ENCODE measurements around the gene THRB. TPM values are rescaled to one million over a fixed set of nuclear protein-coding genes. Genes with fewer than 3 reads are reported as not detected.

The THRB gene
- total RNA-seq, 2 experiments from 2014 or later, result not detected

- Mint-ChIP-seq H3K36me3 (no peaks in the 10 kb centered on the region), H3K27ac (no peak overlapping the region), H3K4me3 (no peak overlapping the region), H3K27me3 (no peaks in the 10 kb centered on the region), H3K9me3 (no peaks in the 10 kb centered on the region), H3K4me1 (no peaks in the 10 kb centered on the region)
- DNase-seq, result no peak
Observed at GRCh38 chr3:24377218-24377993, 117.2 kb downstream of the THRB start.

- Mint-ChIP-seq H3K27me3 (no peaks in the 10 kb centered on the region), H3K27ac (no peak overlapping the region), H3K4me1 (no peaks in the 10 kb centered on the region), H3K9me3 (no peaks in the 10 kb centered on the region), H3K4me3 (no peak overlapping the region), H3K36me3 (no peaks in the 10 kb centered on the region)
- no peak for DNase-seq
Observed at GRCh38 chr3:24375947-24376384, 118.7 kb downstream of the THRB start.

- no peaks in the 10 kb centered on the region for H3K9me3 Mint-ChIP-seq
- no peaks in the 10 kb centered on the region for H3K27me3 Mint-ChIP-seq
- no peak for DNase-seq
- H3K27ac Mint-ChIP-seq, result no peak overlapping the region
- H3K36me3 Mint-ChIP-seq, result no peaks in the 10 kb centered on the region
- H3K4me3 Mint-ChIP-seq, result no peak overlapping the region
- no peaks in the 10 kb centered on the region for H3K4me1 Mint-ChIP-seq
Observed at GRCh38 chr3:24374801-24375200, 119.8 kb downstream of the THRB start.

- no peak overlapping the region for H3K4me3 Mint-ChIP-seq
- DNase-seq, result no peak
- H3K27ac Mint-ChIP-seq, result no peak overlapping the region
- H3K36me3 Mint-ChIP-seq, result no peaks in the 10 kb centered on the region
- H3K27me3 Mint-ChIP-seq, result no peaks in the 10 kb centered on the region
- H3K9me3 Mint-ChIP-seq, result no peaks in the 10 kb centered on the region
- no peaks in the 10 kb centered on the region for H3K4me1 Mint-ChIP-seq
Observed at GRCh38 chr3:24373198-24373959, 121.3 kb downstream of the THRB start.

- DNase-seq, result no peak
- H3K27ac Mint-ChIP-seq, result no peak overlapping the region
- H3K4me1 Mint-ChIP-seq, result no peaks in the 10 kb centered on the region
- H3K27me3 Mint-ChIP-seq, result no peaks in the 10 kb centered on the region
- no peaks in the 10 kb centered on the region for H3K36me3 Mint-ChIP-seq
- no peaks in the 10 kb centered on the region for H3K9me3 Mint-ChIP-seq
- H3K4me3 Mint-ChIP-seq, result no peak overlapping the region
Observed at GRCh38 chr3:24372559-24373197, 122.0 kb downstream of the THRB start.

- no peaks in the 10 kb centered on the region for H3K36me3 Mint-ChIP-seq
- H3K4me1 Mint-ChIP-seq, result no peaks in the 10 kb centered on the region
- H3K27me3 Mint-ChIP-seq, result no peaks in the 10 kb centered on the region
- H3K4me3 Mint-ChIP-seq, result no peak overlapping the region
- no peak for DNase-seq
- H3K9me3 Mint-ChIP-seq, result no peaks in the 10 kb centered on the region
- no peak overlapping the region for H3K27ac Mint-ChIP-seq
Observed at GRCh38 chr3:24370352-24371090, 124.1 kb downstream of the THRB start.

GRCh38 chr3:24368605-24369004, 126.0 kb downstream of the THRB start:
- Mint-ChIP-seq H3K4me1 (no peaks in the 10 kb centered on the region), H3K9me3 (no peaks in the 10 kb centered on the region), H3K27ac (no peak overlapping the region), H3K27me3 (no peaks in the 10 kb centered on the region), H3K36me3 (no peaks in the 10 kb centered on the region), H3K4me3 (no peak overlapping the region)
- no peak for DNase-seq

GRCh38 chr3:24367664-24368264, 126.9 kb downstream of the THRB start:
- no peaks in the 10 kb centered on the region for H3K36me3 Mint-ChIP-seq
- H3K4me1 Mint-ChIP-seq, result no peaks in the 10 kb centered on the region
- no peaks in the 10 kb centered on the region for H3K27me3 Mint-ChIP-seq
- H3K4me3 Mint-ChIP-seq, result no peak overlapping the region
- no peak overlapping the region for H3K27ac Mint-ChIP-seq
- no peaks in the 10 kb centered on the region for H3K9me3 Mint-ChIP-seq
- no peak for DNase-seq

- H3K27ac Mint-ChIP-seq, result no peak overlapping the region
- H3K9me3 Mint-ChIP-seq, result no peaks in the 10 kb centered on the region
- H3K4me3 Mint-ChIP-seq, result no peak overlapping the region
- H3K36me3 Mint-ChIP-seq, result no peaks in the 10 kb centered on the region
- H3K27me3 Mint-ChIP-seq, result no peaks in the 10 kb centered on the region
- DNase-seq, result no peak
- H3K4me1 Mint-ChIP-seq, result no peaks in the 10 kb centered on the region
Observed at GRCh38 chr3:24367216-24367615, 127.4 kb downstream of the THRB start.

- Mint-ChIP-seq H3K4me1 (no peaks in the 10 kb centered on the region), H3K36me3 (no peaks in the 10 kb centered on the region), H3K4me3 (no peak overlapping the region), H3K9me3 (no peaks in the 10 kb centered on the region), H3K27ac (no peak overlapping the region), H3K27me3 (no peaks in the 10 kb centered on the region)
- DNase-seq, result no peak
Observed at GRCh38 chr3:24365168-24365567, 129.5 kb downstream of the THRB start.

- Mint-ChIP-seq H3K36me3 (no peaks in the 10 kb centered on the region), H3K27ac (no peak overlapping the region), H3K9me3 (no peaks in the 10 kb centered on the region), H3K27me3 (no peaks in the 10 kb centered on the region), H3K4me3 (no peak overlapping the region), H3K4me1 (no peaks in the 10 kb centered on the region)
- DNase-seq, result no peak
Observed at GRCh38 chr3:24364359-24364758, 130.3 kb downstream of the THRB start.

- Mint-ChIP-seq H3K27me3 (no peaks in the 10 kb centered on the region), H3K27ac (no peak overlapping the region), H3K36me3 (no peaks in the 10 kb centered on the region)
Observed at GRCh38 chr3:24363242-24363641, 131.4 kb downstream of the THRB start.

GRCh38 chr3:24361623-24362022, 133.0 kb downstream of the THRB start:
- no peak for DNase-seq
- Mint-ChIP-seq H3K4me1 (no peaks in the 10 kb centered on the region), H3K36me3 (no peaks in the 10 kb centered on the region), H3K4me3 (no peak overlapping the region), H3K9me3 (no peaks in the 10 kb centered on the region), H3K27ac (no peak overlapping the region), H3K27me3 (no peaks in the 10 kb centered on the region)

More at GRCh38 chr3:24363242-24363641, 131.4 kb downstream of the THRB start:
- no peak for DNase-seq
- H3K4me1 Mint-ChIP-seq, result no peaks in the 10 kb centered on the region
- no peaks in the 10 kb centered on the region for H3K9me3 Mint-ChIP-seq
- no peak overlapping the region for H3K4me3 Mint-ChIP-seq

- H3K27me3 Mint-ChIP-seq, result no peaks in the 10 kb centered on the region
- no peaks in the 10 kb centered on the region for H3K9me3 Mint-ChIP-seq
- no peaks in the 10 kb centered on the region for H3K4me1 Mint-ChIP-seq
- DNase-seq, result no peak
- no peak overlapping the region for H3K27ac Mint-ChIP-seq
- no peaks in the 10 kb centered on the region for H3K36me3 Mint-ChIP-seq
- no peak overlapping the region for H3K4me3 Mint-ChIP-seq
Observed at GRCh38 chr3:24360957-24361356, 133.7 kb downstream of the THRB start.
